OCI-M1 (cell line): ENCODE results near the gene ZNF320.
"Not testable (repeated sequence)": the region's sequence is repeated elsewhere in the genome, so short reads cannot be mapped to it uniquely, and the experiment has no call there.

ENCODE experiments used
- DNase-seq: peaks from one replicate; lab custom pipeline; 2025; lab: John Stamatoyannopoulos, UW

ZNF320 gene

DNA sequence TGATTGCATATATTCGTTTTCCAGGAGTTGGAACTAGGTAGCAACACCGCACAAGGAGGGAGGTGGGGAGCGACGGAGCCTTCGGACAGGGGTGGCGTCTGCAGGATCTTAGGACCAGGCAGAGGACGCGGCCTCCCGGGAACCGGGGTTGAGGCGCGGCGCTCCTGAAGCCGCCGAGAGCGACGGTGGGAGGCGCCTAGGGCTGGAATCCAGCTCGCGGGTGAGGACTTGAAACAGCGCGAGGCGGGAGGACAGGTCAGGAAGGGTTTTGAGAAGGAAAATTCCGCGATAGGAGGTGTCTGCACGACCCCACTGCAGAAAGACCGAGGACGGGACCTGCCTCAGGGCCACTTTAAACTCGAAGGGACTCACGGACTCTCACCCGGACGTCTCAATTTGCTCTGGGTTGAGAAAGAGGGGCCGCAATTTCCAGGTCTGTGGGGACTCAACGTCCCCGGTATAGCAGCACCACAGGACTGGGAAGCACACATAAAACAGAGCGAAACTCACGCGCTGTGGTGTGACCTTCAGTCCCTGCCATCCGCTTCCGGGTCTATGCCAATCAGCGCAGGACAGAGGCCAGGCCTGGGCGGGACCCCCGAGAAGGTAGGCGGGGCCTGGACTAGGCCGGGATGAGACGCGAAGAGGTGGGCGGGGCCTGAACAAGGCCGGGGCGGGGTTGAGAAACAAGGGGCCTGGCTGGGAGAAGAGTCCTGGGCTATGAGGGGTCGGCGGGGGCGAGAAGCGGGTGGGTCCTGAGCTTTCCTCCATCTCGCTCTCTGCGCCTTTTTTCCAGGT is at the start of gene ZNF320:
ZNF320 (minus strand) TSS at position 498 of the 798 bp plus-strand sequence. CDS start 7,380 bp downstream, outside the sequence.
- peak; percentile 99 for DNase-seq

DNA sequence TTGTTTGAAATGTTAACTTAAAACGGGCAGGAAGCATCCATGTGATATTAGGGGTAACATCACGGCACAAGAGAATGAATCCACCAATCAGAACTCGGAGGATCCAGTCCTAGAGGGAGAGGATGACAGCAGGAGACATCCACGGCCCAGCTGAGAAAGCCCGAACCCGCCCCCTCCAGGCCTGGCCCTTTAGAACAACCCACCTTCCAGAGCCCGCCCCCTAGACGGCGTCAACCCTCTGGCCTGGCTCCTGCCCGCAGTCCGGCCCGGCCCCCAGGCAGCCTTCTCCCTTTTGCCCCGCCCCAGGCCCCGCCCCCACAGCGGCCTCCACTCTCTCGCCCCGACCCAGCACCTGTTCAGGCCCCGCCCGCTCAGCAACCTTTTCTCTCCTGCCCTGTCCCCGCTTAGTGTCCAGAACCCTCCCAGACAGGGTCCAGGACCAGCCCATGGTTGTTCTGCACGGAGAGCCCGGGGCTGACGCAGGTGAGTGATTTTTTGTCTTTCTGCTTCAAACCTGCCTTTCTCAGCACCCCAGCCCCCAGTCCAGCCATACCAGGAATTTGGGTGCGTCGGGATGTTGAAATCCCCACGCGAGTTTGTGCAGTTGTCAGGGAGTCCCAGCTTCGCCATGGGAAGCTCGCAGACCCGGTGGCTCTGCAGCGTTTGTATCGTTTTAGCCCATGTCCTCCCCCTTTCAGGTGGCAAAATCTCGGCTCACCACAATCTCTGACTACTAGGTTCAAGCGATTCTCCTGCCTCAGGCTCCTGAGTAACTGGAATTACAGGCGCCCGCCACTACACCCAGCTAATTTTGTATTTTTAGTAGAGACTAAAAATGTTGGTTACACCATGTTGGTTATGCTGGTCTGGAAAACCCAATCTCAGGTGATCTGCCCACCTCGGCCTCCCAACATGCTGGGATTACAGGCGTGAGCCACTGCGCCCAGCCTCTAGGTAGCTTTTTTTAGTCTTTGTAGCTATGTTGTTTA is 49.2 kb upstream of the ZNF320 start:
- no peak for DNase-seq

DNA sequence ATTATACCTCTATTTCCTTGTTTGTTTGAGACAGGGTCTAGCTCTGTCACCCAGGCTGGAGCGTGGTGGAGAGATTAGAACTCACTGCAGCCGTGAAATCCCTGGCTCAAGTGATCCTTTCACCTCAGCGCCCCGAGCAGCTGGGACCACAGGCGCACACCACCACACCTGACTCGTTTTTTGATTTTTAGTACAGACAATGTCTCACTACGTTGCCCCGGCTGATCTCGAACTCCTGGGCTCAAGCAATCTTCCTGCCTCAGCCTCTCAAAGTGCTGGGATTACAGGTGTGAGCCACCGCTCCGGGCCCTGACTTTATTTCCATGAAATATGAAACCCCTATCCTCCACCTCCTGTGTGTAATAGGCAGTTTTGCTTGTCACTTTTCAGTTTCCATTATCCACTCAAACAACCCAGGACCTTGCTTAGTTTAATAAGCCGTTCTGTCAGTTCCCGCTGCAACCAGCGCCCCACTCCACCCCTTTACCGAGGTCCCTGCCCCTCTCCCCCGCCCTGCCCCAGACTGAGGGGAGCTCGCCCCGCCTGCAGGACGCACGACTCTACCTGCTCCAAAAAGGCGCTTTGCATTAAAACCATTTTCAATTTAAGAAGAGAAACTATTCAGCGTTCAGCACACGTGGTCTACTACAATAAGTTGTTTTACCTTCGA is 48.4 kb upstream of the ZNF320 start:
- no peak for DNase-seq

DNA sequence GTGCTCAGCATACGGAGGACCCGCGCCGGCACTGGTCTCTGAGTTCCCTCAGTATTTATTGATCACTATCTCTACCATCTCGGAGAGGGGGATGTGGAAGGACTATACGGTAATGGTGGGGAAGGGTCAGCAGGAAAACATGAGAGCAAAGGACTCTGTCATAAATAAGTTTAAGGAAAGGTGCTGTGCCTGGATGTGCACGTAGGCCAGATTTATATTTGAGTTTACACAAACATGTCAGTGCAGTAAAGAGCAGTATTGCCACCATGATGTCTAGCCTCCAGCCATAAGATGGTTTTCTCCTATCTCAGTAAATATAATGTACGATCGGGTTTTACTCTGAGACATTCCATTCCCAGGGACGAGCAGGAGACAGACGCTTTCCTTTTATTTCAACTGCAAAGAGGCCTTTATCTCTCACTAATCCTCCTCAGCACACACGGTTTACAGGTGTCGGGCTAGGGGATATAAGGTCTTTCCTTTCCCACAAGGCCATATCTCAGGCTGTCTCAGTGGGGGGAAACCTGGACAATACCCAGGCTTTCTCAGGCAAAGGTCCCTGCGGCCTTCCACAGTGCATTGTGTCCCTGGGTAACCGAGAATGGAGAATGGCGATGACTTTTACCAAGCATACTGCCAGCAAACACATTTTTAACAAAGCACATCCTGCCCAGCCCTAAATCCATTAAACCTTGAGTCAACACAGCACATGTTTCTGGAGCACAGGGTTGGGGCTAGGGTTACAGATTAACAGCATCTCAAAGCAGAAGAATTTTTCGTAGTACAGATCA is 47.5 kb upstream of the ZNF320 start:
- not testable (repeated sequence) for DNase-seq

DNA sequence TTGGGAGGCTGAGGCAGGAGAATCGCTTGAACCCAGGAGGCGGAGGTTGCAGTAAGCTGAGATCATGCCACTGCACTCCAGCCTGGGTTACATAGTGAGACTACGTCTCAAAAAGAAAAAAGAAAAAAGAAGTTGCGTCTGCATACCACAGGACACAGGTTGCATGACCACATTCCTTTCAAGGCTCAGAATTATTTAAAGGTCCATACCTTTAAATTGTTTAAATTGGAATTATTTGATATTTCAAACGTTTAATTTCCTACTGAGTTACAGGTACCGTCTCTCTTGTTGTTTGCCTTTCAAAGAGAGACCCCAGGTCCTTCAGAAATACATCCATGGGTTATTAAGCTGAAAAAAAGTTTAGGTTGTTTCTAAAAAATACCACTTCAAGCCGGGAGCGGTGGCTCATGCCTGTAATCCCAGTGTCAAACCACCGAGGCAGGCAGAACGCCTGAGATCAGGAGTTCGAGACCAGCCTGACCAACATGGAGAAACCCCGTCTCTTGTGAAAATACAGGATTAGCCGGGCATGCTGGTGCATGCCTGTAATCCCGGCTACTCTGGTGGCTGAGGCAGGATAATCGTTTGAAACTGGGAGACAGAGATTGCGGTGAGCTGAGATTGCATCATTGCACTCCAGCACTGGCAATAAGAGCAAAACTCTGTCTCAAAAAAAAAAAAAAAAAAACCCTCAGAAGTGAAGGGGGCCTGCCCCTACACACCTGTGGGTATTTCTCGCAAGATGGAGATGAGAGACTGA is 46.6 kb upstream of the ZNF320 start:
- no peak for DNase-seq

DNA sequence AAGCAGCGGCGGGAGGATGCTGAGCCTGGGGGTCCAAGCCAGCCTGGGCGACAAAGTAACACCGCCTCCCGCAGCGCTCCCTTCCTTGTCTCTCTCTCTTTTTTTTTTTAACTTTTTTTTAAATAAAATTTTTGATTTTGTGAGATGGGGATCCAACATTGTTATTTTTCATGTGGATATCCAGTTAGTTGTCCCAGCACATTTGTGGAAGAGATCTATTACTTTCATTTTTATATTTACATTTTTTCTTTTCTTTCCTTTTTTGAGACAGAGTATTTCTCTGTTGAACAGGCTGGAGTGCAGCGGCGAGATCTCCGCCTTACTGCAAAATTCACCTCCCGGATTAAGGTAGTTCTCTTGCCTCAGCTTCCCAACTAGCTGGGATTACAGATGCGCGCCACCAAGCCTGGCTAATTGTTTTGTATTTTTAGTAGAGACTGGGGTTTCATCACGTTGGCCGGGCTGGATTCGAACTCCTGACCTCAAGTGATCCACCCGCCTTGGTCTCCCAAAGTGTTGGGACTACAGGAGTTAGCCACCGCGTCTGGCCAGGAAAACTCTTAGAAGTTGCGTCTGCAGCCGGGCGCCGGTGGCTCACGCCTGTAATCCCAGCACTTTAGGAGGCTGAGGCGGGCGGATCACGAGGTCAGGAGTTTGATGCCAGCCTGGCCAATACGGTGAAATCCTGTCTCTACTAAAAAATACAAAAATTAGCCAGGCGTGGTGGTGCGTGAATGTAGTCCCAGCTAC is 45.9 kb upstream of the ZNF320 start:
- DNase-seq = no peak

DNA sequence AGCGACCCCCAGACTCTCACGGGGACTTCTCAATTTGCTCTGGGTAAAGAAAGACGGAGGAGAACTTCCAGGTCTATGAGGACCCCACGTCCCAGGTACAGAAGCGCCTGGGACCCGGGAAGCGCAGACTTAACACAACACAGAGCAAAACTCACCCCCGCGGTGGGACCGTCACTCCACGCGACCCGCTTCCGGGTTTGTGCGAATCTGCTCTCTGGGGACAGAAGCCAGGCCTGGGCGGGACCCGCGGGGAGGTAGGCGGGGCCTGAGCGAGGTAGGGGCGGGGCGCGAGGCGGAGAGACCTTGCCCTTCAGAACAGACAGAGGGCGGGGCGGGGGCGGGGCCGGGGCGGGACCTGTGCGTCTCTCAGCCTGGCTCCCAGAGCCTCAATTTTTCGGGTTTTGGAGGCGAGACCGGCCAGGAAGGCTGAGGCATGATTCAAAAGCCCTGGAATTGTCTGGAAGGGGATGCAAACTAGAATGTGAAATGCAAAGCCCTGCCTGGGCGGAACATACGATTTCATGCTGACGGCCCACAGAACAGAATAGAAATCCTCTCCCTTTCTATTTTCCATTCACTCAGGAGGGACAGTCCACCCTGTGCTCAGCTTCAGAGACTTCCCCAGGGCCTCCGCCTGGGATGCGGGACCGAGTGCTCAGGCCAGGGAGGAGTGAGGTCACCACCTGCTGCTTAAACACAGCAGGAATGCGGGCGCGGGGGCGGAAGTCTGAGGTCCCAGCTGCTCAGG is 45.1 kb upstream of the ZNF320 start:
- peak; percentile 97 for DNase-seq

DNA sequence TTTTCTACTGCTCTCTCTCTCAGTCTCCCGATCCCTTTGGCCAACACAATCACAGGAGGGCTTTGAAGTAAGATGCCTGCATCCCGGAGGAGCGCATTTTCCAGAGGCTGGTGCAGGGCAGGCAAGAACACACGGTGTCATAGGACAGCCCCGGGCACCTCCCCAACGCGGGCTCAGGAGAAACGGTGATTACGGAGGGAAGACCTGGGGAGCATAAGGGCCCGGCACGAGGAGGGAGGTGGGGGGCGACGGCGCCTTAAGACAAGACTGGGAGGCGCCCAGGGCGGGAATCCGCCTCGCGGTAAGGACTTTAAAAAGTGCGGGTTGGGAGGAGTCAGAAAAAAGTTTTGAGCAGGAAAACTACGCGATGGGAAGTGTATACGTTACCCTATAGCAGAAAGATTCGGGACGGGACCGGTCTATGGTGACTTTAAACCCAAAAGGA is 44.5 kb upstream of the ZNF320 start:
- DNase-seq = peak; percentile 75

DNA sequence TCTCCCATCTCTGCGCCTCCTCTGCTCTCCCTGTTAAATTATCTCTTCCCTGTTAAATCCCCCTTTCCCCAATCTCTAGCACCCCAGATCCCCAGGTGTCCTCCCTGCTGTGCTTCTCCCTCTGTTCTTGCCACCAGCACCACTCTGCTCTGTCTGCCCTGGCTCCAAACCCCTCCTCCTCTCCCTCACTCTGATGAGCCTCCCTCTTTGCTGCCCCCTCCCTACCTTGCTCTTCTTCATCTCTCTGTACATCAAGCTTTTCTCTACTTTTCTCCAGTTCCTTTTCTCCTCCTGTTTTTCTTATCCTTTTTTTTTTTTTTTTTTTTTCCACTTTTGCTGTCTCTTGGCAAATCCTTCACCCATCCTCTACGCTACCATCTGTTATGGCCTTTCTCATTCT is 44.1 kb upstream of the ZNF320 start:
- peak; percentile 49 for DNase-seq

DNA sequence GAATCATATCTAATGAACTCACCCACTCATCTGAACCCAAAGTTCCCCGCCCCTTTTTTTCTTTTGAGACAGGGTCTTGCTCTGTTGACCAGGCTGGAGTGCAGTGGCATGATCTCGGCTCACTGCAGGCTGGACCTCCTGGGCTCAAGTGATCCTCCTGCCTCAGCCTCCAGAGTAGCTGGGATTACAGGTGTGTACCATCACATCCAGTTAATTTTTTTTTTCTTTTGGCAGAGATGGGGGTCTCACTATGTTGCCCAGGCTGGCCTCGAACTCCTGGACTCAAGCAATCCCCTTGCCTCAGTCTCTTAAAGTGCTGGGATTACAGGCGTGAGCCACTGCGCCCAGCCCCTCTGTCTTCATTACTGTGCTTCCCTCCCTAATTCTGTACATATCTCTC is 43.5 kb upstream of the ZNF320 start:
- DNase-seq = not testable (repeated sequence)

DNA sequence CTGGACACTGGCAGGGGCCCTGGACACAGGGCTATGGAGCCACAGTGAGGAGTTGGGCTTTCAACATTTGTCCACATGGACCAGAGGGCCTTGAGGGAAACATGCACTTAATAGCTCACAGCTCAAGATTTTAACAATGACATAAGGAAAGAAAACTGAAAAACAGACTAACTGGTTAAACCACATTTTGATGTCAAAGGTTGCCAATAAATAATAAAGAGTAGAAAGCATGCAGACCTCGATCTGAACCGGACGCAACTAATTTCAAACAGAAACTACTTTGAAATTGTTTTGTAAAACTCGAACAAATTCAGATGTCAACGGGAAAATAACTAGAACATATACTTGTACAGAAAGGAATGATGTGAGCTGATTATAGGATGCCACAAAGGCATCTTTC is 41.3 kb upstream of the ZNF320 start:
- DNase-seq = peak; percentile 36

DNA sequence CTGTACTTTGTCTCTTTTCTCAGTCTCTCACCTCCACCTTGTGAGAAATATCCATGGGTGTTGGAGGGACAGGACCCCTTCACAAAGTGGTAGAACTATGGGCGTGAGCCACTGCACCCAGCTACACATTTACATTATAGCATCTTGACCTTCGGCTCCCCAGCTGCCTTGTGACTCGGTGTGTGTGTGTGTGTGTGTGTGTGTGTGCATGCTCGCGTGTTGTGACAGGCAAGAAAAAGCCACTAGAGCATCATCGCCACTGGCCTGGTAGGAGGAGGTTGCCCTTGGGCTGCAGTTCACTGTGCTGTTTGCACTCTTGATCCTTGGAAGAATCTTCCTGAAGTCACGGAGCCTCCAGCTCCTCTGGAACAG is 39.5 kb upstream of the ZNF320 start:
- peak; percentile 74 for DNase-seq

DNA sequence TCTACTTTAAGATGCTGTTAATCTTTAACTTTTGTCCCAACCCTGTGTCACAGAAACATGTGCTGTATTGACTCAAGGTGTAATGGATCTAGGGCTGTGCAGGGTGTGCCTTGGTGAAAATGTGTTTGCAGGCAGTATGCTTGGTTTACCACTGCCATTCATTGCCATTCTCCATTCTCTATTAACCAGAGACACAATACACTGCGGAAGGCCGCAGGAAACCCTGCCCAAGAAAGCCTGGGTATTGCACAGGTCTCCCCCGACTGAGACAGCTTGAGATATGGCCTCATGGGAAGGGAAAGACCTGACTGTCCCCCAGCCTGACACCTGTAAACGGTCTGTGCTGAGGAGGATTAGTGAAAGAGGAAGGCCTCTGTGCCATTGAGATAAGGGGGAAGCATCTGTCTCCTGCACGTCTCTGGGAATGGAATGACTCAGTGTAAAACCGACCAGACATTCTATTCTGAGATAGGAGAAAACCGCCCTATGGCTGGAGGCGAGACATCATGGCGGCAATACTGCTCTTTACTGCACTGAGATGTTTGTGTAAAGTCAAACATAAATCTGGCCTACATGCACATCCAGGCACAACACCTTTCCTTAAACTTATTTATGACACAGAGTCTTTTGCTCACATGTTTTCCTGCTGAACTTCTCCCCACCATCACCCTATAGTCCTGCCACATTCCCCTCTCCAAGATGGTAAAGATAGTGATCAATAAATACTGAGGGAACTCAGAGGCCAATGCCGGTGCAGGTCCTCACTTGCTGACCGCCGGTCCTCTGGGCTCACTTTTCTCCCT is 38.9 kb upstream of the ZNF320 start:
- peak; percentile 98 for DNase-seq

DNA sequence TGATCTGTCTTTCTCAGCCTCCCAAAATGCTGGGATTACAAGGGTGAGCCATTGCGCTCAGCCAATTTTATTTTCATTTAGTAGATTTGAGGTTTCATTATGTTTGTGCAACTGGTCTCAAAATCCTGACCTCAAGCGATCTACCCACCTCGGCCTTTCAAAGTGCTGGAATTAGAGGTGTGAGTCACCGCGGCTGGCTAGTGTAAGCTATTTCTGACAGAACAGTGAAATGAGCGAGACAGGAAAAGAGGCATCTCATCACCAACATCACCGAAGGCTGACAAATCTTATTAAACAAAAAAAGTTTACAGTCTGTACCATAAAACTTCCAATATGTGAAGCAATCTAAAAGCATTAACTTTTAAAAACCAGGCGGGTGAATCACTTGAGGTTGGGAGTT is 38.0 kb upstream of the ZNF320 start:
- no peak for DNase-seq

DNA sequence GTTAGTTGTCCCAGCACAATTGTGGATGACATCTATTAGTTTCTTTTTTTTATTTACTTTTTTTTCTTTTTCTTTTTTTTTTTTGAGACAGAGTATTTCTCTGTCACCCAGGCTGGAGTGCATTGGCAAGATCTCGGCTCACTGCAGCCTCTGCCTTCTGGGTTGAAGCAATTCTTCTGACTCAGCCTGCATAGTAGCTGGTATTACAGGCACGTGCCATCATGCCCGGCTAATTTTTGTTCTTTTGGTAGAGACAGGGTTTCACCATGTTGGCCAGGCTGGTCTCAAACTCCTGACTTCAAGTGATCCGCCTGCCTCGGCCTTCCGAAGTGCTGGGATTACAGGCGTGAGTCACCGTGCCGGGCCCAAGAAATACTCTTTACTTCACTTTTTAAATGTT is 27.2 kb upstream of the ZNF320 start:
- DNase-seq = not testable (repeated sequence)

DNA sequence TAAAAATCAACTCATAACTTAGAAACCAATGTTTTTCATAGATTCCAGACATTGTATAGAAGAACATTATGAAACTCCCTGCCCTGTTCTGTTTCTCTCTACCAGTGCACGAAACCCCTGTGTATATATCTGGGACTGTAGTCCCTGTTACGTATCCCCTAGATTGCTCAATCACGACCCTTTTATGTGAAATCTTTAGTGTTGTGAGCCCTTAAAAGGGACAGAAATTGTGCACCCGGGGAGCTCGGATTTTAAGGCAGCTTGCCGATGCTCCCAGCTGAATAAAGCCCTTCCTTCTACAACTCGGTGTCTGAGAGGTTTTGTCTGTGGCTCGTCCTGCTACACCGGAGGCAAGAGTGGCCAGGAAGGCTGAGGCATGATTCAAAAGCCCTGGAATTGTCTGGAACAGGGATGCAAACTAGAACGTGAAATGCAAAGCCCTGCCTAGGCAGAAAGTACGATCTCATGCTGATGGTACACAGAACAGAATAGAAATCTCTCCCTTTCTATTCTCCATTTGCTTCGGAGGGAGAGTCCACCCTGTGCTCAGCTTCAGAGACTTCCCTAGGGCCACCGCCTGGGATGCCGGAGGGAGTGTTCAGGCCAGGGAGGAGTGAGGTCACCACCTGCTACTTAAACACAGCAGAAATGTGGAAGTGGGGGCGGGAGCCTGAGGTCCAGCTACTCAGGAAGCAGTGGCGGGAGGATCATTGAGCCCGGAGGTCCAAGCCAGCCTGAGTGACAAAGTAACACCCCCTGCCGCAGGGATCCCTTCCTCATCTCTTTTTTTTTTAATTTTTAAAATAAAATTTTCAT is 26.6 kb upstream of the ZNF320 start:
- peak; percentile 85 for DNase-seq
